HG03521 (cell line): Measurements from ENCODE around the gene ZNF689.
"Not testable (repeated sequence)": the region's sequence is repeated elsewhere in the genome, so short reads cannot be mapped to it uniquely, and the experiment has no call there.

Experiments used
- ATAC-seq: cut with Tn5 transposase; IDR thresholded peaks from one replicate; pipeline ENCODE4 v1.9.1; 2021; ENCODE audit warnings: mild to moderate bottlenecking, moderate library complexity; ENCODE audit not compliant: unreplicated experiment

Gene ZNF689

GRCh38 chr16:30601966-30602365, 8.2 kb downstream of the ZNF689 start:
- ATAC-seq: no peak

- no peak for ATAC-seq
Measured at GRCh38 chr16:30600929-30601328, 9.3 kb downstream of the ZNF689 start.

GRCh38 chr16:30600215-30600614, 10.0 kb downstream of the ZNF689 start:
- ATAC-seq: no peak

GRCh38 chr16:30592871-30593270, 17.3 kb downstream of the ZNF689 start:
- no peak for ATAC-seq

- not testable (repeated sequence) for ATAC-seq
Measured at GRCh38 chr16:30590869-30591268, 19.3 kb downstream of the ZNF689 start.

GRCh38 chr16:30589582-30589981, 20.6 kb downstream of the ZNF689 start:
- not testable (repeated sequence) for ATAC-seq

- no peak for ATAC-seq
Measured at GRCh38 chr16:30588651-30589050, 21.5 kb downstream of the ZNF689 start.

GRCh38 chr16:30585400-30586191, 24.6 kb downstream of the ZNF689 start, which contains the start of gene ZNF785:
Gene ZNF785, minus strand, starts transcription at chr16:30585697. Its CDS starts 86 bp downstream, at chr16:30585611.
- ATAC-seq: peak; percentile 89

- ATAC-seq: peak; percentile 32
Measured at GRCh38 chr16:30585022-30585399, 25.2 kb downstream of the ZNF689 start.

GRCh38 chr16:30582611-30583340, 27.4 kb downstream of the ZNF689 start:
- ATAC-seq: no peak

GRCh38 chr16:30581457-30581856, 28.7 kb downstream of the ZNF689 start:
- no peak for ATAC-seq

- ATAC-seq: no peak
Measured at GRCh38 chr16:30574678-30575077, 35.5 kb downstream of the ZNF689 start.

- ATAC-seq: peak; percentile 63
Measured at GRCh38 chr16:30571445-30572322, 38.5 kb downstream of the ZNF689 start, which contains the start of gene ZNF688. Gene ZNF688, minus strand, starts transcription at chr16:30571714. Its CDS starts 85 bp downstream, at chr16:30571629.

- ATAC-seq: no peak
Measured at GRCh38 chr16:30570636-30571444, 39.3 kb downstream of the ZNF689 start.

GRCh38 chr16:30569746-30570635, 40.2 kb downstream of the ZNF689 start:
- ATAC-seq: no peak

GRCh38 chr16:30569281-30569680, 40.9 kb downstream of the ZNF689 start:
- ATAC-seq: no peak

GRCh38 chr16:30567991-30568638, 42.1 kb downstream of the ZNF689 start:
- ATAC-seq: no peak

- no peak for ATAC-seq
Measured at GRCh38 chr16:30567160-30567990, 42.8 kb downstream of the ZNF689 start.
